SK-N-SH (cell line): Measurements from ENCODE around the gene GATAD2B.

ENCODE experiments used
- CTCF ChIP-seq: fragments of 200-600 bp; sonication (generic); IDR thresholded peaks from 2 replicates; pipeline ENCODE4 v1.6.1; 2017; ENCODE audit warnings: antibody characterized with exemption, mild to moderate bottlenecking, moderate library complexity
- EZH2phosphoT487 ChIP-seq: fragments of 200-600 bp; sonication (generic); IDR thresholded peaks from 2 replicates; pipeline ENCODE4 v1.6.1; 2017; ENCODE audit warnings: low read depth, mixed run types, mild to moderate bottlenecking, antibody characterized with exemption, moderate library complexity, borderline replicate concordance
- FOXM1 ChIP-seq: IDR thresholded peaks from 2 replicates; pipeline ENCODE4 v1.4.0; 2012; ENCODE audit warnings: low read depth, mild to moderate bottlenecking
- GABPA ChIP-seq: IDR thresholded peaks from 2 replicates; pipeline ENCODE4 v1.4.0; 2012; ENCODE audit warnings: low read depth, mild to moderate bottlenecking
- GATA2 ChIP-seq: sonication (generic); formaldehyde crosslinking; IDR thresholded peaks from 2 replicates; pipeline ENCODE4 v1.5.0; 2020; ENCODE audit warnings: mild to moderate bottlenecking, missing genetic modification reagents
- IRF3 ChIP-seq: fragments of 150-350 bp; IDR thresholded peaks from 2 replicates; pipeline ENCODE4 v1.6.1; 2016; ENCODE audit warnings: mild to moderate bottlenecking, low read depth, low read length
- MAX ChIP-seq: IDR thresholded peaks from 2 replicates; pipeline ENCODE4 v1.4.0; 2012; ENCODE audit warnings: low read depth
- MXI1 ChIP-seq: IDR thresholded peaks from 2 replicates; pipeline ENCODE4 v1.6.1; 2012; ENCODE audit warnings: mild to moderate bottlenecking, low read depth, low read length, improper control_type of control experiment
- NFIC ChIP-seq: IDR thresholded peaks from 2 replicates; pipeline ENCODE4 v1.4.0; 2012; ENCODE audit warnings: borderline replicate concordance
- USF2 ChIP-seq: fragments of 150-350 bp; IDR thresholded peaks from 2 replicates; pipeline ENCODE4 v1.6.1; 2017; ENCODE audit warnings: antibody characterized with exemption, low read length, low read depth, borderline replicate concordance

- TF ChIP-seq IRF3 = no peak
- no peak for TF ChIP-seq CTCF
- no peak for TF ChIP-seq GATA2 (CRISPR knock-in tag)
- no peak for TF ChIP-seq USF2
- no peak for TF ChIP-seq MAX
- no peak for TF ChIP-seq GABPA
- no peak for TF ChIP-seq EZH2phosphoT487
- TF ChIP-seq FOXM1 = no peak
- TF ChIP-seq NFIC = no peak
- TF ChIP-seq MXI1 = no peak
These were observed 9.7 kb upstream of the GATAD2B start for GRCh38 chr1:153932156-153933131.
